Transverse colon (tissue), 4 donors: Measurements from ENCODE around the gene ZMYND11. TPM values are rescaled to one million over a fixed set of nuclear protein-coding genes. Genes with fewer than 3 reads are reported as not detected.

Experiments used
- DNase-seq: peaks from one replicate; pipeline ENCODE4 v3.0.0-alpha.2; 2019
- H3K27ac ChIP-seq, 4 donors: fragments of 200-600 bp; sonication (generic); 2 replicates each; pipeline ENCODE4 v1.5.1; 2016 to 2018; ENCODE audit warnings: inconsistent platforms in 4 of 4
- H3K27me3 ChIP-seq: fragments of 200-600 bp; sonication (generic); 2 replicates; pipeline ENCODE4 v1.5.1; 2017; ENCODE audit warnings: inconsistent platforms
- H3K36me3 ChIP-seq, 4 donors: fragments of 200-600 bp; sonication (generic); 2 replicates each; pipeline ENCODE4 v1.5.1; 2017 to 2019; ENCODE audit warnings: inconsistent platforms in 4 of 4
- H3K4me1 ChIP-seq, 4 donors: fragments of 200-600 bp; sonication (generic); 2 replicates each; pipeline ENCODE4 v1.5.1; 2017 to 2020; ENCODE audit warnings: inconsistent platforms in 4 of 4
- H3K4me3 ChIP-seq, 4 donors: fragments of 200-600 bp; sonication (generic); 1 replicate in 1 of 4; 2 replicates in 3 of 4; pipeline versions ENCODE4 v1.5.1 to v1.6.1; 2017 to 2019; ENCODE audit warnings: inconsistent platforms in 4 of 4
- H3K9me3 ChIP-seq, 2 donors: fragments of 200-600 bp; sonication (generic); 2 replicates each; pipeline ENCODE4 v1.5.1; 2017 to 2019; ENCODE audit warnings: inconsistent platforms in 2 of 2
- CTCF ChIP-seq, 5 experiments: fragments of 200-600 bp in 3 of 5; fragments of 450-650 bp in 2 of 5; sonication (generic) in 3 of 5; IDR thresholded peaks; 1 replicate in 2 of 5; 2 replicates in 3 of 5; pipeline ENCODE4 v1.5.1; 2016 to 2017; ENCODE audit warnings: antibody characterized with exemption in 5 of 5, inconsistent platforms in 3 of 5, mild to moderate bottlenecking in 2 of 5, moderate library complexity in 1 of 5
- EP300 ChIP-seq: sonication (generic); formaldehyde crosslinking; IDR thresholded peaks from one replicate; pipeline ENCODE4 v1.6.1; 2017; ENCODE audit warnings: antibody characterized with exemption, low read depth
- POLR2A ChIP-seq: fragments of 450-650 bp; IDR thresholded peaks from one replicate; pipeline ENCODE4 v1.6.1; 2016; ENCODE audit warnings: antibody characterized with exemption, mild to moderate bottlenecking, moderate library complexity
- POLR2AphosphoS5 ChIP-seq, 3 donors: sonication (generic); formaldehyde crosslinking; IDR thresholded peaks; one replicate each; pipeline ENCODE4 v1.6.1; 2016; ENCODE audit warnings: antibody characterized with exemption in 3 of 3
- WGBS, 2 donors: methylation state at CpG; one replicate each; pipeline ENCODE4 v1.1.5; 2018; ENCODE audit warnings: low coverage in 1 of 2; 5-methylcytosine and 5-hydroxymethylcytosine counted together
- in situ Hi-C, 4 donors: fragments of 200-750 bp; cut with MboI; loops; one replicate each; pipeline versions ENCODE4 v1.15.0 to v1.15.1; 2017; ENCODE audit warnings: low sequenced_read_pairs in 3 of 4, low pct_ligation_motif_present in 1 of 4, low pct_unique_long_range_greater_than_20kb in 1 of 4
- intact Hi-C: fragments of 100-400 bp; cut with DNase I; formaldehyde crosslinking; loops from one replicate; pipeline ENCODE4 v1.15.1; 2023; ENCODE audit warnings: low total_unique reads
- total RNA-seq, 4 donors: library from RNA; depleted of rRNA; stranded (reverse); fragments of >200 nt; gene quantifications; one replicate each; pipeline ENCODE4 v1.1.0, GENCODE V29; 2016

The ZMYND11 gene
- total RNA-seq, 4 donors from 2014 or later = 41.1 to 69.1 (median 54.2) TPM

GRCh38 chr10:241451-241850, 106.2 kb downstream of the ZMYND11 start:
- H3K27ac ChIP-seq = no peak overlapping the region
- H3K9me3 ChIP-seq = no peaks in the 10 kb centered on the region
- in situ Hi-C loops = no loop called here
- DNase-seq = no peak
- WGBS, 2 donors = 60 to 90% methylated on average over 1 to 6 of the region's 6 CpGs
- H3K4me1 ChIP-seq = no peaks in the 10 kb centered on the region
- TF ChIP-seq EP300 = no peak
- TF ChIP-seq CTCF (IDR thresholded peaks at IDR 0.05) = no peak
- no peak for TF ChIP-seq POLR2A
- no peak for TF ChIP-seq POLR2AphosphoS5 (IDR thresholded peaks at IDR 0.05)
- intact Hi-C loops = no loop called here
- no peak overlapping the region for H3K4me3 ChIP-seq
- H3K27me3 ChIP-seq = no peaks in the 10 kb centered on the region
- peaks cover 0 to 25% (median 6%) of the 10 kb centered on the region in 4 donors for H3K36me3 ChIP-seq

- in situ Hi-C loops = no loop called here
- Histone ChIP-seq H3K4me3 (no peak overlapping the region), H3K36me3 (peaks cover 0 to 30% (median 6%) of the 10 kb centered on the region in 4 donors)
Measured at GRCh38 chr10:241966-242643, 106.8 kb downstream of the ZMYND11 start.

GRCh38 chr10:244227-244626, 109.0 kb downstream of the ZMYND11 start:
- WGBS, 2 donors = 90 to 99% methylated on average over 7 of the region's 7 CpGs
- intact Hi-C loops = no loop called here
- Histone ChIP-seq H3K36me3 (peaks cover 0 to 44% (median 13%) of the 10 kb centered on the region in 4 donors), H3K27me3 (no peaks in the 10 kb centered on the region), H3K4me3 (no peak overlapping the region), H3K27ac (no peak overlapping the region), H3K9me3 (no peaks in the 10 kb centered on the region), H3K4me1 (no peaks in the 10 kb centered on the region)
- DNase-seq = no peak
- no peak for TF ChIP-seq CTCF (IDR thresholded peaks at IDR 0.05)
- no peak for TF ChIP-seq POLR2AphosphoS5 (IDR thresholded peaks at IDR 0.05)
- no peak for TF ChIP-seq EP300
- no peak for TF ChIP-seq POLR2A
- in situ Hi-C loops = no loop called here

More at GRCh38 chr10:241966-242643, 106.8 kb downstream of the ZMYND11 start:
- Histone ChIP-seq H3K27ac (no peak overlapping the region), H3K4me1 (no peaks in the 10 kb centered on the region), H3K9me3 (no peaks in the 10 kb centered on the region), H3K27me3 (no peaks in the 10 kb centered on the region)
- intact Hi-C loops = no loop called here
- 83 to 87% methylated on average over 8 to 9 of the region's 9 CpGs for WGBS, 2 donors
- DNase-seq = no peak
- no peak for TF ChIP-seq POLR2A
- TF ChIP-seq CTCF (IDR thresholded peaks at IDR 0.05) = no peak
- TF ChIP-seq POLR2AphosphoS5 (IDR thresholded peaks at IDR 0.05) = no peak

- no peak for DNase-seq
- 83 to 92% methylated on average over 9 of the region's 9 CpGs for WGBS, 2 donors
- H3K36me3 ChIP-seq = peaks cover 0 to 53% (median 16%) of the 10 kb centered on the region in 4 donors
Measured at GRCh38 chr10:246431-246830, 111.2 kb downstream of the ZMYND11 start.

More at GRCh38 chr10:246431-246830, 111.2 kb downstream of the ZMYND11 start:
- Histone ChIP-seq H3K9me3 (no peaks in the 10 kb centered on the region), H3K4me1 (no peaks in the 10 kb centered on the region), H3K27me3 (no peaks in the 10 kb centered on the region), H3K4me3 (no peak overlapping the region), H3K27ac (no peak overlapping the region)
- in situ Hi-C loops = no loop called here
- TF ChIP-seq POLR2AphosphoS5 (IDR thresholded peaks at IDR 0.05) (no peak), CTCF (IDR thresholded peaks at IDR 0.05) (no peak), POLR2A (no peak), EP300 (no peak)
- intact Hi-C loops = no loop called here
